ENCODE data around the gene EFHB. TPM values are rescaled to one million over a fixed set of nuclear protein-coding genes. Genes with fewer than 3 reads are reported as not detected.

The EFHB gene
- total RNA-seq, 2 experiments from 2014 or later, result 0.62 to 0.79 TPM

Other genes starting within 250 kb of the EFHB start
- gene RAB5A, start 12.9 kb upstream of the EFHB start, total RNA-seq, result 10 to 100 TPM; 54.2 to 78.8 TPM
- gene PP2D1, start 78.0 kb upstream of the EFHB start, total RNA-seq, result not detected
- 10 to 100 TPM; 17.2 to 18.5 TPM for gene KAT2B, start 106.2 kb upstream of the EFHB start, total RNA-seq